Measurements from ENCODE around the gene MAML2. TPM values are rescaled to one million over a fixed set of nuclear protein-coding genes. Genes with fewer than 3 reads are reported as not detected.
"Not testable (repeated sequence)": the region's sequence is repeated elsewhere in the genome, so short reads cannot be mapped to it uniquely, and the experiment has no call there.

Gene MAML2
- total RNA-seq, 4 donors from 2014 or later = 34.2 to 49.8 (median 44.4) TPM

DNA sequence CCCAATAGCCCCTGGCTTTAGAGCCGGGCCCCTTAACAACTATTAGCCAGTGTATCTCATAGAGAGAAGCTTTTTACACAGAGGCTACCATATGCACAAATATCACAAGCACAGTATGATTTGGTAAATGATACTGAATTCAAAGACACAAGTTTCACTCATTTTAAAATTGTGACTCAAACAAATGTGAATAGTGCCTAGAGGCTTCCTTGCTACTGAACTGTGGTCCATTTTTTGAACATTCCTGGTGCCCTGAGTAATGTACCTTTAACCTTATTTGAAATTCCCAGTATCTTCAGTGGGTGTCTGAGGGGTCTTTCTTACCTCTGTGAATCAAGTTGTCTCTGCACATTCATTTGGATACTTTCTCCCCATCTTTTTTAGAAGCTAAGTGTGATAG, 156.2 kb downstream of the MAML2 start:
- no peak for DNase-seq (ENCODE audit: low spot score)
- no peak for ATAC-seq (ENCODE audit: low FRiP score)
- TF ChIP-seq, protein P1, sequence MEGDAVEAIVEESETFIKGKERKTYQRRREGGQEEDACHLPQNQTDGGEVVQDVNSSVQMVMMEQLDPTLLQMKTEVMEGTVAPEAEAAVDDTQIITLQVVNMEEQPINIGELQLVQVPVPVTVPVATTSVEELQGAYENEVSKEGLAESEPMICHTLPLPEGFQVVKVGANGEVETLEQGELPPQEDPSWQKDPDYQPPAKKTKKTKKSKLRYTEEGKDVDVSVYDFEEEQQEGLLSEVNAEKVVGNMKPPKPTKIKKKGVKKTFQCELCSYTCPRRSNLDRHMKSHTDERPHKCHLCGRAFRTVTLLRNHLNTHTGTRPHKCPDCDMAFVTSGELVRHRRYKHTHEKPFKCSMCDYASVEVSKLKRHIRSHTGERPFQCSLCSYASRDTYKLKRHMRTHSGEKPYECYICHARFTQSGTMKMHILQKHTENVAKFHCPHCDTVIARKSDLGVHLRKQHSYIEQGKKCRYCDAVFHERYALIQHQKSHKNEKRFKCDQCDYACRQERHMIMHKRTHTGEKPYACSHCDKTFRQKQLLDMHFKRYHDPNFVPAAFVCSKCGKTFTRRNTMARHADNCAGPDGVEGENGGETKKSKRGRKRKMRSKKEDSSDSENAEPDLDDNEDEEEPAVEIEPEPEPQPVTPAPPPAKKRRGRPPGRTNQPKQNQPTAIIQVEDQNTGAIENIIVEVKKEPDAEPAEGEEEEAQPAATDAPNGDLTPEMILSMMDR (IDR thresholded peaks at IDR 0.05) = no peak

DNA sequence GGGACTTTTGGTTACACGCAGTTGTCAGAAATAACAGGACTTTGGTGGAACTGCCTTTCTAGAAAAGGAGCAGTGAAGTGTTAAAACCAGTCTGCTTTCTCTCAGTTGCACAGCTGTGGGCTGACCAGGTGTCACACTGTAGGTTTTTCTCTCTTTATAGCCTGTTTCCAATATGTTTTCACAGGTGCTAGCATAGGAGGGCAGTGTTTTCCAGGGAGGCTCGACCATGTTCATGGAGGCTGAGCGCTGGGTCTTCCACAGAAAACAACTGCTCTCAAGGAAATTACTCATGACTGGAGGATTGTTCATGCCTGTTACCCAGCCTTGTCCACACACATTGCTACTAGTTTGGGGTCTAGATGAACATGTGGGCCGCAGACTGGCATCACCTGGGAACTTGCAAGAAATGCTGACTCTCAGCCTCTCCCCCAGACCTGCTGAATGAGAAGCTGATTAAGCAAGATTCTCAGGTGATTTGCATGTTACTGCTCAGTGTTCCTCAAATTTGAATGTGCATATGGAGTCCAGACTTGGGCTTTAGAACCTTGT, 157.7 kb downstream of the MAML2 start:
- DNase-seq (ENCODE audit: low spot score) (no peak), ATAC-seq (ENCODE audit: low FRiP score) (no peak)
- TF ChIP-seq, protein P1 (IDR thresholded peaks at IDR 0.05) = no peak

GRCh38 chr11:96180937-96181336, 162.1 kb downstream of the MAML2 start:
- ATAC-seq (ENCODE audit: low FRiP score); DNase-seq (ENCODE audit: low spot score): not testable (repeated sequence)

DNA sequence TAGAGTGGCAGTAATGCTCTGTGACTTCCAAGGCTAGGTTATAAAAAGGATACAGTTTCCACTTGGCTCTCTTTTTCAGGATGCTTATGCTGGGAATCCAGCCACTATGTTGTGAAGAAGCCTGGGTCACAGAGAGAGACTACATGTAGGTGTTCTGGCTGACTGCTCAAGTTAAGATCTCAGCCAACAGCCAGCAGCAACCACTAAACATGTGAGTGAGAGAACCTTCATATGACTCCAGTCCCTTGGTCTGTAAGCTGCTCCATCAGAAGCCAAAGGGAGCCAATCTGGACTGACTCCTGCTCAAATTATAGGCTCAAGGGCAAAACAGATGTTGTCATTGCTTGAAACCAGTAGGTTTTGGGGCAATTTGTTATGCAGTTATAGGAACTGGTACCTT, 162.7 kb downstream of the MAML2 start:
- DNase-seq (ENCODE audit: low spot score) = no peak
- ATAC-seq (ENCODE audit: low FRiP score) = no peak
- TF ChIP-seq, protein P1 (IDR thresholded peaks at IDR 0.05) = no peak

GRCh38 chr11:96179905-96180304, 163.1 kb downstream of the MAML2 start:
- ATAC-seq (ENCODE audit: low FRiP score) = no peak
- TF ChIP-seq, protein P1 (IDR thresholded peaks at IDR 0.05) = no peak
- no peak for DNase-seq (ENCODE audit: low spot score)

DNA sequence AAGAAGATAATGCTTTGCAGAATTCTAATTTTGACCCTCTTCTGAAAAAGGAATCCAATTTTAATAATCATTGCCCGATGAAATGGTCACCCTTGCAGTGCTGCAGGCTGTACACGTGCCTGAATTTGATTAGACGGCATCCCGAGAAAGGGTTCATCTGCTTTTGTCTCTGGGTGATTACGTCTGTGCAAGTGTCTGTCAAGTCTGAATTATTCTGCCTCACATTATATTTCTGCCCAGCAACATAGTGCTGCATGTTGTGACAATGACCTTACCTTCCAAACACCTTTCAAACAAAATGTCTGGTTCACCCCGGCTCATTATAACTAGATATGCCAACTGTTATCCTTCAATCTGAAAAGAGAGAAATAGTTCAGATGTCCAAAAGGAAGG, 164.1 kb downstream of the MAML2 start:
- TF ChIP-seq, protein P1 (IDR thresholded peaks at IDR 0.05) = no peak
- DNase-seq (ENCODE audit: low spot score) = no peak
- no peak for ATAC-seq (ENCODE audit: low FRiP score)

- ATAC-seq (ENCODE audit: low FRiP score) (no peak), DNase-seq (ENCODE audit: low spot score) (no peak)
- TF ChIP-seq, protein P1 (IDR thresholded peaks at IDR 0.05) = no peak
Observed at GRCh38 chr11:96178049-96178886, 164.7 kb downstream of the MAML2 start.

Data from omental fat pad (tissue), 4 donors.